Cardiac fibroblast (primary cell): ENCODE results near the gene ARHGAP10.

Source experiments
- DNase-seq, 2 donors: peaks; one replicate each; pipeline versions ENCODE4 v3.0.0 to v3.0.0-alpha.2; 2010; ENCODE audit warnings: low read depth in 2 of 2
- H3K4me3 ChIP-seq, 2 donors: replicated peaks in 1 of 2; 1 replicate in 1 of 2; 2 replicates in 1 of 2; pipeline ENCODE4 v1.5.1; 2011; ENCODE audit warnings: low read depth in 2 of 2, low read length in 2 of 2, mild to moderate bottlenecking in 2 of 2, moderate library complexity in 1 of 2
- TF ChIP-seq, protein P1 (sequence below): IDR thresholded peaks from one replicate; pipeline ENCODE4 v1.5.1; 2011; ENCODE audit warnings: low read depth, mild to moderate bottlenecking, low read length, inconsistent platforms

ARHGAP10 gene

DNA sequence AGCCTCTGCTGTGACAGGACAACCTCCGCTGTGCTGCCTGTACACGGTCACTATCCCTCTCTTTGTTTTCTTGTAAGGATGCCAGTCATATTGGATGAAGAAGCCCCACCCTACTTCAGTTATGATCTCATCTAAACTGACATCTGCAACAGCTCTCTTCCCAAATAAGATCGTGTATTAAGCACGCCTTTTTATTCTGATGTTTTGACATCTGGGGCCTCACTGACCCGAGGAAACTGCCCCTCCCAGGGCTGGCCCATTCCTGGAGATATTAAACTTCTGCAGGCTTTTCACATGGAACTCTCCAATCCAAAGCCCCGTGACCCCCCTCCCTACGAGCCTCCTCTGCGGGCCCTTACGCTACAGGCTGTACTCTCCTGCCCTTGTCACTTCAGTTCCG lies 232.0 kb downstream of the ARHGAP10 start:
- H3K4me3 ChIP-seq, result no peak overlapping the region
- no peak for DNase-seq
- TF ChIP-seq, protein P1, sequence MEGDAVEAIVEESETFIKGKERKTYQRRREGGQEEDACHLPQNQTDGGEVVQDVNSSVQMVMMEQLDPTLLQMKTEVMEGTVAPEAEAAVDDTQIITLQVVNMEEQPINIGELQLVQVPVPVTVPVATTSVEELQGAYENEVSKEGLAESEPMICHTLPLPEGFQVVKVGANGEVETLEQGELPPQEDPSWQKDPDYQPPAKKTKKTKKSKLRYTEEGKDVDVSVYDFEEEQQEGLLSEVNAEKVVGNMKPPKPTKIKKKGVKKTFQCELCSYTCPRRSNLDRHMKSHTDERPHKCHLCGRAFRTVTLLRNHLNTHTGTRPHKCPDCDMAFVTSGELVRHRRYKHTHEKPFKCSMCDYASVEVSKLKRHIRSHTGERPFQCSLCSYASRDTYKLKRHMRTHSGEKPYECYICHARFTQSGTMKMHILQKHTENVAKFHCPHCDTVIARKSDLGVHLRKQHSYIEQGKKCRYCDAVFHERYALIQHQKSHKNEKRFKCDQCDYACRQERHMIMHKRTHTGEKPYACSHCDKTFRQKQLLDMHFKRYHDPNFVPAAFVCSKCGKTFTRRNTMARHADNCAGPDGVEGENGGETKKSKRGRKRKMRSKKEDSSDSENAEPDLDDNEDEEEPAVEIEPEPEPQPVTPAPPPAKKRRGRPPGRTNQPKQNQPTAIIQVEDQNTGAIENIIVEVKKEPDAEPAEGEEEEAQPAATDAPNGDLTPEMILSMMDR, result no peak

DNA sequence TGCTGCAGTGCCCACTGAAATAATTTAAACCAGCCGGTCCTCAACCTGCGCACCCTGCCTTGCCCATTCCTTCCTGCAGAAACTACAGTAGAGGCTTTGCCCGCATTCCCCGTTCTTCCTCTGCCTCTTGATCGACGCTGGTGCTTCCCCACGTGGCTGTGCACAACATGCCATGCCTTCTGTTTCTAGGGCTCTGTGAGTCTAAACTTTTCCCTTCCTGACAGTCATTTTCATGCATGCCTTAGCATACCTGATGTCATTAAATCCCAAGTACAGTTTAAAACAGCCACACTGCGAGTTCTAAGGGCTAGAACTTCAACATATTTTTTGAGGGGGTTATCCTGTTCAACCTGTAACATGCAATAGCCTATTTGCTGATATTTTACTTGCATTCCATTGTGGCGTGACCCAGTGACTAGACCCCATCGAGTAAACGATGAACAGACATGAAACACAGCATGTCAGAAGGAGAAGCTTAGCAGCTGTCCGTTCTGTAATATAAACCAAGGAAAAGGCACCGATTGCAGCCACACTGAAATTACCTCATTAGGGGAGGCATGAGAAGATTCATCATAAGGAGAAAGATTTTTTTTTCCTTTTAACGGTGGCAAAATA lies 232.5 kb downstream of the ARHGAP10 start:
- H3K4me3 ChIP-seq, result no peak overlapping the region
- DNase-seq, result no peak
- TF ChIP-seq, protein P1, result no peak

DNA sequence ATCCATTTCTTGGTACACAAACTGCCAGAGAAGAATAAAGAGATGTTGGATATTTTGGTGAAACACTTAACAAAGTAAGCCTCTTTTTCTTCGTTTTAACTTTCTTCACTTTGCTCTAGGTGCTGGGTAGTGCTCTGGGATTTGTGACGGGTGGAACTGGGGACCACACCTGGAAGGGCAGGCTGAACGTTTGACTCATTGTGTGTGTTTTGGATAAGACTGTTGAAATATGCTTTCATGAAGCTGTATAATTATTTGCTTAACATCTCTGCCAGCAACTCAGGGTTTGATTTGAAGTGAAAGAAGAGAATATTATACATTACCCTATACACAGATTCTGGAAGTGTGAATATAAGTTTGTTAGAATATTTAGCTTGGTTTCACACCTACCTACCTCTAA lies 233.2 kb downstream of the ARHGAP10 start:
- no peak for DNase-seq
- no peak overlapping the region for H3K4me3 ChIP-seq
- TF ChIP-seq, protein P1, result no peak

DNA sequence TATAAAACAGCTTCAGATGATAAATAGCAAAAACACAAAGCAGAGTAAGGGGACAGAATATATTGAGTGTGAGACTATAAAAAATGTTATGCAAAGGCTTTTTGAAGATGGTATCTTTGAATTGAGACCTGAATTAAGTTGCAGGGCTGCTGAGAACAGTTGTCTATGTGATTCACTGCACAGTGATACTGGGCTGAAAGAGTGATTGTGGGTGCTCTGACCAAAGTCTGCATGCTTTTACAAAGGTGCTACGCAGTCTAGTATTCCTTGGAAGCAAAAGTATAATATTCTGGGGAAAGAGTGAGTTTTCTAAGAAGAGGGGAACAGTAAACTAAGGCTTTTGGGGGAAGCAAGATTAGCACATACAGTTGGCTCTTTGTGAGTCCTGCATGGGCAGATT lies 234.0 kb downstream of the ARHGAP10 start:
- H3K4me3 ChIP-seq, result no peak overlapping the region
- TF ChIP-seq, protein P1, result no peak
- no peak for DNase-seq

DNA sequence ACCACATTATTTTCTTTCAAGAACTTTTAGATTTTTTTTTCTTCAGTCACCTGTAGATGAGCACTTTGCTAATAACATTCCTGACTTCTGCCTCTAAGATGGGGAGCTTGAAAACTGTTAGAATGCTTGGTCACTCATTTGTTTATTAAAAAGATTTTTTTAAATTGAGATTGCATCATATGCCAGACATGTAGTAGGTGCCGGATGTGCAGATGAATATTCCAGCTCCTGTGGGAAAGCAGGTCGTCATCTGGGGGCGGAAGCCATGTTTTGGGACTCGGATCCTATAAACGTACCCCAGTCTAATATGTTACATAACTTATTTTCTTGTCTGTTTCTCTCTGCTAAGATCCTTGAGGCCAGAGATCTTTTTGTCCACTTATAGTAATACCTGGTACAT lies 236.8 kb downstream of the ARHGAP10 start:
- peak in 1 of 2 donors; percentile 29 for DNase-seq
- no peak overlapping the region for H3K4me3 ChIP-seq
- TF ChIP-seq, protein P1, result no peak

DNA sequence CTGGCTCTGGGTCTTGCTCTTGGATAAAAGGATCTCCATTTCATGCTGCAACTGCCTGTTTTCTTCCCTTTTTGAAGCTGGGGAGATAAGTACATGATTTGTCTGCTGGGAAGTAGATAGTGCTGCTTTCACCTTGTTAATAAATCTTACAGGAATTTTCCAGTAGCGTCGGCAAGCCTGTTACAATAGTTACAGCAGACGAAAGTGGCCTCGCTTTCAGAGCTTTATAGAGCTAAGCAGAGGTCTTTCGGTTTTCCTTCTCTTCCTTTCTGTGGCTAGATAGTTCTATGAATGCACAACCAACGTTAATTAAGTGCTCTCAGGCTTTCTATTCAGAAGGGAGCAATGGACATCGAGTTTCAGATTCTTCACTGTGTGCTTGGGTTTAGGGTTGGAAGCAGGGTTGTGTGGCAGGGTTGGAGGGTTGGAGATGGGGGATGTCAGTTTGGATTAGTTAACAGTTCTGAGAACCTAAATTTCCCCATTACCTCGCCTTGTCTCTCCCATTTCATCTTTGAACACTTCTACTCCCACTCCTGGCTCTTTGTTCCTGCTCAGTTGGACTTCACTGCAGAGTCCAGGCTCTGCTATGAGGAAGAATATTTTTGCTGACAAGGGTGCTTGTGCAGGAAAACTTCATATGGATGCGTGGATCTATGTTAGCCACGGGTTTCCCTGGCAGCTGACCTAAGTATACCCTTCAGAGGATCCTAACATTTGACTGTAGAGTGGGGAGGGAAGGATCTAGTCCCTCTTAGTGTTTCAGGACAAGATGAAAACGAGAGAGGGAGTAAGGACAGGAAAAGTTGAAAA lies 237.9 kb downstream of the ARHGAP10 start:
- no peak overlapping the region for H3K4me3 ChIP-seq
- no peak for DNase-seq
- TF ChIP-seq, protein P1, result no peak
